ENCODE results near the gene AP1M1. TPM values are rescaled to one million over a fixed set of nuclear protein-coding genes. Genes with fewer than 3 reads are reported as not detected.

Gene AP1M1
- total and polyA plus RNA-seq, 2 donors (not counting 1 experiment from before 2014, with no cell fraction given), result 94.4 to 113 TPM

- Histone ChIP-seq H3K9ac (ENCODE audit: insufficient read depth, low read length) (no peak overlapping the region), H3K27ac (ENCODE audit: insufficient read depth, low read length) (no peak overlapping the region)
These were observed 27.8 kb downstream of the AP1M1 start for GRCh38 chr19:16225279-16226183.

GRCh38 chr19:16226184-16226591 lies 28.5 kb downstream of the AP1M1 start:
- no peak for TF ChIP-seq EZH2 (IDR thresholded peaks at IDR 0.05; ENCODE audit: low read length, missing control alignments)
- TF ChIP-seq, protein P1, sequence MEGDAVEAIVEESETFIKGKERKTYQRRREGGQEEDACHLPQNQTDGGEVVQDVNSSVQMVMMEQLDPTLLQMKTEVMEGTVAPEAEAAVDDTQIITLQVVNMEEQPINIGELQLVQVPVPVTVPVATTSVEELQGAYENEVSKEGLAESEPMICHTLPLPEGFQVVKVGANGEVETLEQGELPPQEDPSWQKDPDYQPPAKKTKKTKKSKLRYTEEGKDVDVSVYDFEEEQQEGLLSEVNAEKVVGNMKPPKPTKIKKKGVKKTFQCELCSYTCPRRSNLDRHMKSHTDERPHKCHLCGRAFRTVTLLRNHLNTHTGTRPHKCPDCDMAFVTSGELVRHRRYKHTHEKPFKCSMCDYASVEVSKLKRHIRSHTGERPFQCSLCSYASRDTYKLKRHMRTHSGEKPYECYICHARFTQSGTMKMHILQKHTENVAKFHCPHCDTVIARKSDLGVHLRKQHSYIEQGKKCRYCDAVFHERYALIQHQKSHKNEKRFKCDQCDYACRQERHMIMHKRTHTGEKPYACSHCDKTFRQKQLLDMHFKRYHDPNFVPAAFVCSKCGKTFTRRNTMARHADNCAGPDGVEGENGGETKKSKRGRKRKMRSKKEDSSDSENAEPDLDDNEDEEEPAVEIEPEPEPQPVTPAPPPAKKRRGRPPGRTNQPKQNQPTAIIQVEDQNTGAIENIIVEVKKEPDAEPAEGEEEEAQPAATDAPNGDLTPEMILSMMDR (conservative IDR thresholded peaks at IDR 0.05 in 1 of 2, IDR thresholded peaks at IDR 0.05 in 1 of 2; ENCODE audit: low read depth in 1 of 2, low read length in 2 of 2), result no peak
- Histone ChIP-seq H3K9me3 (ENCODE audit: control insufficient read depth, insufficient read depth, low read depth, low read length) (no peaks in the 10 kb centered on the region), H3K27me3 (ENCODE audit: control insufficient read depth, insufficient read depth, low read length) (no peaks in the 10 kb centered on the region), H4K20me1 (ENCODE audit: control insufficient read depth, extremely low read depth, insufficient read depth, low read length) (no peaks in the 10 kb centered on the region), H3K79me2 (ENCODE audit: control insufficient read depth, insufficient read depth, low read length) (peaks cover 23% of the 10 kb centered on the region), H3K36me3 (ENCODE audit: control insufficient read depth, insufficient read depth, low read length) (peaks cover 42% of the 10 kb centered on the region), H3K4me3 (replicated peaks in 1 of 4; ENCODE audit: control extremely low read depth in 1 of 4, insufficient read depth in 1 of 4, low read depth in 3 of 4, low read length in 4 of 4) (no peak overlapping the region), H3K4me2 (ENCODE audit: extremely low read depth, insufficient read depth, low read length) (no peak overlapping the region), H3K27ac (ENCODE audit: insufficient read depth, low read length) (no peak overlapping the region), H3K9ac (ENCODE audit: insufficient read depth, low read length) (no peak overlapping the region), H2AFZ (ENCODE audit: low read length) (no peak overlapping the region), H3K4me1 (ENCODE audit: control insufficient read depth, extremely low read depth, insufficient read depth, low read length) (no peaks in the 10 kb centered on the region)
- no peak for DNase-seq (ENCODE audit: low read depth in 2 of 2)

More at GRCh38 chr19:16225279-16226183, 27.8 kb downstream of the AP1M1 start:
- DNase-seq (ENCODE audit: low read depth in 2 of 2), result no peak
- no peak overlapping the region for H2AFZ ChIP-seq (ENCODE audit: low read length)
- H3K36me3 ChIP-seq (ENCODE audit: control insufficient read depth, insufficient read depth, low read length), result peaks cover 42% of the 10 kb centered on the region
- H4K20me1 ChIP-seq (ENCODE audit: control insufficient read depth, extremely low read depth, insufficient read depth, low read length), result no peaks in the 10 kb centered on the region
- H3K4me1 ChIP-seq (ENCODE audit: control insufficient read depth, extremely low read depth, insufficient read depth, low read length), result no peaks in the 10 kb centered on the region
- no peak overlapping the region for H3K4me3 ChIP-seq (replicated peaks in 1 of 4; ENCODE audit: control extremely low read depth in 1 of 4, insufficient read depth in 1 of 4, low read depth in 3 of 4, low read length in 4 of 4)
- no peaks in the 10 kb centered on the region for H3K9me3 ChIP-seq (ENCODE audit: control insufficient read depth, insufficient read depth, low read depth, low read length)
- peaks cover 23% of the 10 kb centered on the region for H3K79me2 ChIP-seq (ENCODE audit: control insufficient read depth, insufficient read depth, low read length)
- no peaks in the 10 kb centered on the region for H3K27me3 ChIP-seq (ENCODE audit: control insufficient read depth, insufficient read depth, low read length)
- TF ChIP-seq, protein P1 (conservative IDR thresholded peaks at IDR 0.05 in 1 of 2, IDR thresholded peaks at IDR 0.05 in 1 of 2; ENCODE audit: low read depth in 1 of 2, low read length in 2 of 2), result no peak
- no peak for TF ChIP-seq EZH2 (IDR thresholded peaks at IDR 0.05; ENCODE audit: low read length, missing control alignments)
- no peak overlapping the region for H3K4me2 ChIP-seq (ENCODE audit: extremely low read depth, insufficient read depth, low read length)

GRCh38 chr19:16226878-16227836 lies 29.4 kb downstream of the AP1M1 start:
- no peak overlapping the region for H2AFZ ChIP-seq (ENCODE audit: low read length)
- no peak overlapping the region for H3K4me3 ChIP-seq (replicated peaks in 1 of 4; ENCODE audit: control extremely low read depth in 1 of 4, insufficient read depth in 1 of 4, low read depth in 3 of 4, low read length in 4 of 4)
- peaks cover 44% of the 10 kb centered on the region for H3K36me3 ChIP-seq (ENCODE audit: control insufficient read depth, insufficient read depth, low read length)
- no peak overlapping the region for H3K27ac ChIP-seq (ENCODE audit: insufficient read depth, low read length)
- no peaks in the 10 kb centered on the region for H4K20me1 ChIP-seq (ENCODE audit: control insufficient read depth, extremely low read depth, insufficient read depth, low read length)
- H3K9me3 ChIP-seq (ENCODE audit: control insufficient read depth, insufficient read depth, low read depth, low read length), result no peaks in the 10 kb centered on the region
- no peak overlapping the region for H3K9ac ChIP-seq (ENCODE audit: insufficient read depth, low read length)
- H3K4me2 ChIP-seq (ENCODE audit: extremely low read depth, insufficient read depth, low read length), result no peak overlapping the region
- no peaks in the 10 kb centered on the region for H3K4me1 ChIP-seq (ENCODE audit: control insufficient read depth, extremely low read depth, insufficient read depth, low read length)
- H3K79me2 ChIP-seq (ENCODE audit: control insufficient read depth, insufficient read depth, low read length), result peaks cover 23% of the 10 kb centered on the region
- no peak for TF ChIP-seq EZH2 (IDR thresholded peaks at IDR 0.05; ENCODE audit: low read length, missing control alignments)
- TF ChIP-seq, protein P1 (conservative IDR thresholded peaks at IDR 0.05 in 1 of 2, IDR thresholded peaks at IDR 0.05 in 1 of 2; ENCODE audit: low read depth in 1 of 2, low read length in 2 of 2), result no peak
- DNase-seq (ENCODE audit: low read depth in 2 of 2), result no peak
- no peaks in the 10 kb centered on the region for H3K27me3 ChIP-seq (ENCODE audit: control insufficient read depth, insufficient read depth, low read length)

Data from fibroblast of lung (primary cell).